Ectodermal cell (in vitro differentiated cells): Measurements from ENCODE around the gene DST.
A peak's percentile ranks its signal among the peaks of the same experiment; 100 is the strongest.

Experiments used
- H3K27ac ChIP-seq: 2 replicates; pipeline ENCODE4 v1.7.0; 2013; ENCODE audit warnings: mild to moderate bottlenecking, low read depth, low read length; ENCODE audit not compliant: insufficient read depth, poor library complexity, severe bottlenecking
- H3K27me3 ChIP-seq: 2 replicates; pipeline ENCODE4 v1.7.0; 2013; ENCODE audit warnings: mild to moderate bottlenecking, low read length; ENCODE audit not compliant: insufficient read depth, control insufficient read depth, poor library complexity, severe bottlenecking
- H3K36me3 ChIP-seq: one replicate; pipeline ENCODE4 v1.7.0; 2013; ENCODE audit warnings: low read length; ENCODE audit not compliant: control insufficient read depth, insufficient read depth
- H3K4me1 ChIP-seq: one replicate; pipeline ENCODE4 v1.7.0; 2013; ENCODE audit warnings: low read length; ENCODE audit not compliant: control insufficient read depth, insufficient read depth
- H3K4me3 ChIP-seq: 2 replicates; pipeline ENCODE4 v1.7.0; 2013; ENCODE audit warnings: low read depth, low read length, control low read depth; ENCODE audit not compliant: insufficient read depth
- H3K9me3 ChIP-seq: 2 replicates; pipeline ENCODE4 v1.7.0; 2013; ENCODE audit warnings: mild to moderate bottlenecking, low read length, moderate library complexity; ENCODE audit not compliant: control insufficient read depth
- WGBS, 2 experiments: methylation state at CpG; one replicate each; pipeline ENCODE4 v1.1.7; 2013; ENCODE audit warnings: missing lambda C conversion rate in 2 of 2; 5-methylcytosine and 5-hydroxymethylcytosine counted together

Gene DST

DNA sequence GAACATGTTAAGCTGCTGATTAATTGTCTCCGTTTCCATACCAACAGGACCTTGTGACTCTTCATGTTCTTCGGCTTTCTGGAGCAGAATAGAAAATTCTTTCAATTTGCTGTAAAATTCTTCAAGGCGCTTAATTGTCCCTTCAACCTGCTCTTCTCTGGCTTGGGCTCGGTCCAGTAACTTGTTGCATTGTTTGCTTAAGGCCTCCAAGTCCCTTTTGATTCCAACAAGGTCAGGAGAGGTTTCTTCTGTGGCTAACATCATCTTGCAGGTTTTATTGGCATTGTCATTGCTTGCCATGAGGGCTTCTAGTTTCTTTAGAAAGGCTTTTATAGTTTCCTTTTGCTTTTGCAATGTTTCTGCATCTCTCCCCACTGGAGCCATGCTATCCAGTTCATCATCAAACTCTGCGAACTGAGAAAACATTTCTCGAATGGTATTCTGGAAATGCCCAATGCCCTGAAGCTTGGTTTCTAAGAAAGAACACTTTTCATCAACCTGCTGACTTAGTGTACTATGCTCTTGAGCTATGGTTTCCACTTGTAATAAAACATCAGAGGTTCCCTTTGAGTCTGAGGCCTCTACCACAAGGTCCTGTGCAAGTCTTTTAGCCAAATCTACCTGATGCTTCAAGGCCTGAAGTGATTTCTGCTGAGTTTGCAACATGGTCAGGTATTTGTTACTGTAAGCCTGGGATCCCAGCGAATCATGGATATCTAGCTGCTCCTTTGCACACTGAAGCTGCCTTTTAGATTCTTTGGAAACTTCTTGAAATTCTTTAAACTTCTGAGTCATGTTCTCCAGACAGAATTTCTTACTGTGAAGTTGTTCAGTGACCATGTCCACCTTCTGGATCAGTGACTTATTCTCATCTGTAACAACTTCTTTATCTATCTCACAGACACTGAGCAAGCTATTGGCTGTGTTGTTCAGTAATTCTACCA, 90.2 kb downstream of the DST start:
- H3K9me3 ChIP-seq, result no peaks in the 10 kb centered on the region
- peaks cover 15% of the 10 kb centered on the region for H3K4me1 ChIP-seq
- no peaks in the 10 kb centered on the region for H3K27me3 ChIP-seq
- peaks cover 9% of the 10 kb centered on the region for H3K36me3 ChIP-seq
- 96 to 97% methylated on average over 7 of the region's 7 CpGs for WGBS, 2 experiments
- H3K27ac ChIP-seq, result no peak overlapping the region
- H3K4me3 ChIP-seq, result no peak overlapping the region

DNA sequence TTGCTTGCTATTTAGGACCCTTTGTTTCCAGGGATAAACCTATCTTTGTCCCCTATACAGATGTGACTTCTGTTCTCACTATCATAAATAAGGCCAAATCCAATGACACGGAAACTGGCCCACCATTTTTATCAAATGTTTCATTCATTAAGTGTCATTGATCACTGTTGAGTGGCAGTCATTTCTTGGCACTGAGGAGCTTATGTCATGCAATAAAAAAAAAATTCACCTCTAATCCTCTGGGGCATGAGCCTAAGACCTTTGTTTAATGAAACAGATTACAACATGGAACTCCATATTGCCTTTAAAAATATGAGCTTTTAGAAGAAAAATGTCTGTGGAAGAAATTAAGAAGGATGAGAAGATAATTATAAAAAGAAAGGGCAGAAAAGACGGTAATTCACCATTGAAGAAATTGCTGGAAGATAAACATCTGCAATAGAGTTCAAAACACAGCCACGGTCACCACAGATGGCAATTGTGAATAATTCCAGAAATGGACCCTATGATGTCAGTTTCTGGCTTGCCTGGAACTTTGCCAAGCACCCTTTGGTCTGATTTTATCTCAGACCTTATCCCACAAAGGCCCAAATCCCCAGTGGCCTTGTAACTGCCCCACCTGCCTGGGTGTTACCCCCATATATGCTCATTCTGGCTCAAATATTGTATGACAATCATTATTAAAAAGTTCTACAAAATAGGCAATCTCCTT, 91.1 kb downstream of the DST start:
- no peaks in the 10 kb centered on the region for H3K9me3 ChIP-seq
- no peak overlapping the region for H3K4me3 ChIP-seq
- H3K27ac ChIP-seq, result no peak overlapping the region
- peaks cover 9% of the 10 kb centered on the region for H3K36me3 ChIP-seq
- no peaks in the 10 kb centered on the region for H3K27me3 ChIP-seq
- WGBS, 2 experiments, result 96 to 97% methylated on average over 3 of the region's 3 CpGs
- peaks cover 15% of the 10 kb centered on the region for H3K4me1 ChIP-seq

DNA sequence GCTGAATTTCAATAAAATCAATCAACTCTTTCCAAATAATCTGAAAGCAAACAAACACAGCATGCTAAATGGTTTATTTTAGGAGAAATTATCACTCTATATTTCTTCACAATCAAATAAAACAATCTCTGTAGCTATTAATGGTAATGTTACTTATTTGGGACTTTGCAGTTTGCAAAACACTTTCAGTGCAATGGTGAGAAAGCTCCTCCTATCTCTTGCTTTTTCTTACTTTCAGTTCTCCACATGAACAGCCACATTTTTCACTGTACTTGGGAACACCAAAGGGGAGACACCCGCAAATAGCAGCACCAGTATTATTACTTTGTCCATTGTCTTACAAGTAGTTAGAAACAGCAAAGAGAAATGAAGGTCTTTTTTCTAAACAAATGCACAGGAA, 92.4 kb downstream of the DST start:
- H3K9me3 ChIP-seq, result no peaks in the 10 kb centered on the region
- peaks cover 7% of the 10 kb centered on the region for H3K4me1 ChIP-seq
- 89% methylated on average over 1 of the region's 1 CpG; no CpG with 5 or more reads in 1 of the 2 experiments for WGBS, 2 experiments
- peaks cover 9% of the 10 kb centered on the region for H3K36me3 ChIP-seq
- no peak overlapping the region for H3K4me3 ChIP-seq
- H3K27me3 ChIP-seq, result no peaks in the 10 kb centered on the region
- H3K27ac ChIP-seq, result no peak overlapping the region

DNA sequence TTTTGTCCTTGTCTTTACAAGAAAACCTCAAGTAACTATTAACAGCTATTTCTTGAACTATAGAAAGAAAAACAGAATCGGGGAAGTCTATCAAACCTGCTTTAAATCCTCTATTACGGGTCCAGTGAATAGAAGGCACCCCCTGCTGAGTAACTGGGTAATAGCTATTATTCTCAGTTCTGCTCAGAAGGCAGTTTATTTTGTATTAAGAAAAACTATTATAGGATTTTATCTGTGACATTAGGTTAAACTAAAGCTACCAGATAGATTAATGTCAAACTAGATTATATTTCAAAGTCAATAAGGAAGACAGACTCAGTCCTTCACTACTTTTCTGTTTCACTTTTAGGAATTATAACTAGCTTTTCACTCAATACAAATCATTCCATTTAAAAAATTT, 93.7 kb downstream of the DST start:
- H3K4me1 ChIP-seq, result no peaks in the 10 kb centered on the region
- peaks cover 4% of the 10 kb centered on the region for H3K36me3 ChIP-seq
- no peaks in the 10 kb centered on the region for H3K27me3 ChIP-seq
- WGBS, 2 experiments, result 33 to 52% methylated on average over 2 of the region's 2 CpGs
- no peaks in the 10 kb centered on the region for H3K9me3 ChIP-seq
- no peak overlapping the region for H3K4me3 ChIP-seq
- H3K27ac ChIP-seq, result no peak overlapping the region

DNA sequence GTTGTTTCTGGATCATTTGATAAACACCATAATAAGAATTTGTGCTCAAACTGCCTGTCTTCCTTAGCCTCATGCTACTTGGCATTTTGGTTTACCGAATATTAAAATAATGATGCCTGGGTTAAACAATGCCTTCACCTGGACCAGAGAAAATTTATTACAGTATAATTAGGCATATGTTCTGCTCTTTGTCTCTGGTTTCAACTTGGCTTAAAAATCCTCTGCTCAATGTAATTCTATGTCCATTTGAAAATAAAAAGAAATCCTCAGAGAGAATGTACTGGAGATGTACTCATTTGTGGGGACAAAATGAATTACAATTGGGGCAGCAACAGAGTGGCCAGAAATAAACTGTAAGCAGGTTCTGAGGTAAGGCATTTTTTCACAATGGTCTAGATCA, 95.0 kb downstream of the DST start:
- H3K27me3 ChIP-seq, result no peaks in the 10 kb centered on the region

DNA sequence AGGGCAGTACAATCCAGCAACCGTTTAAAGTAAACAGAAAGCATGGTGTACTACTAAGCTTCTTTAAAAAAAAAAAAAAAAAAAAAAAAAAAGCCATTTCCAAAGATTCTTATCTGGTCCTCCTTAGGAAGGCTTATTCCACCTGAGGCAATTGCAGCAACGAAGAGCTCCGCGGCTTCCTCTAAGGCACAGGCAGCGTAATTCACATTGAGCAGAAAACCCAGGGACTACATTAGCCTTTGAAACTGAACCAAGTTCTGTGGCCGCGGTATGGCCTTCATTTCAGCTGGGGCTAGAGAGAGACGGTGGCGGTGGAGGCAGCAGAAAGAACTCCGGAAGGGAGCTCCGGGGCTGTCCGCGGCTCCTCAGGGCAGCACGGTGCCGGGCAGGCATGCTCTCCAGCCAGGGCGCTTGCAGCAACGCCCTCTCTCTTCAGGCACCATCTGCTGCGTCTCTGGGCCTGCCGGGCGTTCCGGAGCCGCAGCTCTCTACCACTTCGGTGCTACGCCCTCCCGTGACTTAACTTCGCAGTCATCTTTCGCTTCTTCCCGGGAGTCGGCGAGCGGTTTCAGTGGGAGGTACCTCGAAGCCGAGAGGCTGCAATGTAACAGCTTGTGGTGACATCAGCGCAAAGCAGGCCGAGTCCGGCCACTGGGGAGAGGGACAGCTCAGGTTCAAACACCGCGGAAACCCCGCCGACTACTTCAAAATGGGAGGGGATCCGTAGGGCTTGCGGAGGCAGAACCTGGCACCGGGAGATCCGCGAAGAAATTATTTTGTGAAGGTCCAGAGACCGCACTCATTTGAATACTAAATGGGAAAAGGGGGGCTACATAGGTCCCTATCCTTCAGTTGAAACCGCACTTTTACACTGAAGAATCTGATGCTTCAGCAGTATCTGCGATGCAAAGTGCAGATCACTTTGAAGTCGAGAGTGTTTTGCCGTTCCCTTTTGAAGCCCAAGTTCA, 100.0 kb downstream of the DST start:
- H3K27me3 ChIP-seq, result no peaks in the 10 kb centered on the region
- H3K36me3 ChIP-seq, result no peaks in the 10 kb centered on the region
- WGBS, 2 experiments, result 2% methylated on average over 49 to 50 of the region's 50 CpGs
- peak overlapping the region; percentile 80 for H3K27ac ChIP-seq
- H3K4me3 ChIP-seq, result peak overlapping the region; percentile 36
- peaks cover 12% of the 10 kb centered on the region for H3K4me1 ChIP-seq
- H3K9me3 ChIP-seq, result no peaks in the 10 kb centered on the region

More for the DNA sequence above, 95.0 kb downstream of the DST start:
- Histone ChIP-seq H3K4me3 (no peak overlapping the region), H3K27ac (no peak overlapping the region), H3K36me3 (peaks cover 4% of the 10 kb centered on the region), H3K4me1 (no peaks in the 10 kb centered on the region), H3K9me3 (no peaks in the 10 kb centered on the region)
- WGBS, 2 experiments, result 89% methylated on average over 1 of the region's 1 CpG; no CpG with 5 or more reads in 1 of the 2 experiments

DNA sequence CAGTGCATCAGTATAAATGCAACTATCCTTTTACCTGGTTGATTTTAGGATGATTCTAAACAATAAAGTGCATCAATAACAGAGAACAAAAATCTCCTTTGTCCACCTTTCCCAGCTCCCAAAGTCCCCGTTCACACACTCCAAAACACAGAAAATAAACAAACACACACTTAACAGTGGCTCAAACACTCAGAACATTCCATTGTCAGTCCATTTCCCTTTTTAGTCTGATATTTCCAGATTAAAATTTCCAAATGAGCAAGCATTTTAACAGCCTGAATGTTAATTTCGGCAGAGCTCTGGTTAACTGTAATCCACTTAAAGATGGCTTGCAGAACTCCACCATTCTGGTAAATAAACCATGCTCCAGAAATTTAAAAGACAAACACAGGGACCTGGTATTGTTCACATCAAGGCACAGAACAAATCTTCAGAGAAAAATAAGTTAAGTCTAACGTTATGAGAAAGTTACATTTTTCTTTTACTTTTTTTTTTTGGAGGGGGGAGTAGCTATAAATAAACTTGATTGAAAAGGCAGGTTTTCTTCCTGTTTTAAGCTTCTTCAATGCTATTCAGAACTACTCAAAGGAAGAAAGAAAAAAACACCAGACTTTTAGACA, 100.8 kb downstream of the DST start:
- H3K9me3 ChIP-seq, result no peaks in the 10 kb centered on the region
- no peaks in the 10 kb centered on the region for H3K27me3 ChIP-seq
- H3K36me3 ChIP-seq, result no peaks in the 10 kb centered on the region
- peaks cover 12% of the 10 kb centered on the region for H3K4me1 ChIP-seq
- peak overlapping the region; percentile 80 for H3K27ac ChIP-seq
- peak overlapping the region; percentile 36 for H3K4me3 ChIP-seq
- WGBS, 2 experiments, result 57 to 65% methylated on average over 2 to 3 of the region's 3 CpGs

DNA sequence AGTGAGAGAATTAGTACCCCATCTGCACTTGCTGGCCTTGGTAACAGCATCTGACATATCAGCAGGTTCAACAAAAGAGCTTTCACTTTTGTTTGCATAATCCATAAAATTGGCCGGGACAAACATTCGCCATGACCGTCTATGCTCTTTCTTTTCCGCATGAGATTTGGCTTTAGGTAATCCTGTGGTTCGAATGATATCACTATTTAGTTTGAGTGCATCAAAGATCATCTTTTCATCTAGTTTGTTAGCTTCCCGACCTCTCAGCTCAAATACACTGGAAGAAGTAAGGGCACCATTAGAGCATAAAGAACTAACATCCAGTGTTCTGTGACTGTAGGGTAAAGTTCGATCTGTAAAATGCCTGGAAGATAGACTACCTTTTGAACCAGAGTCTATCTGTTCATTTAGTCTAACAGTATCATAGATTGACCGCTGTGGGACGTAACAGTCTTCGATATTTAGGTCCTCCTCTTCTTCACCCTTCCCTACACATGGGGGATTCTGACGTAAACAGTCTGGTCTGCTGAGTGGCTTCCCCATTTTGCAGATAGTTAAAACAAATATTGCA, 101.6 kb downstream of the DST start:
- Histone ChIP-seq H3K27me3 (no peaks in the 10 kb centered on the region), H3K9me3 (no peaks in the 10 kb centered on the region), H3K4me3 (peak overlapping the region; percentile 36), H3K4me1 (peaks cover 12% of the 10 kb centered on the region), H3K36me3 (peaks cover under 1% of the 10 kb centered on the region), H3K27ac (no peak overlapping the region)
- WGBS, 2 experiments, result 86 to 92% methylated on average over 11 of the region's 11 CpGs
